Activated CD4-positive, alpha-beta T cell treated with anti-CD3 and anti-CD28 coated beads, Interleukin-10, Interleukin-2, amounts not matched to agents 100 ng/mL and 50 ng/mL, durations not matched to agents 16 hours and 8 hours (primary cell): ENCODE measurements around the gene SPTBN1.

Experiments
- DNase-seq: peaks from one replicate; pipeline ENCODE4 v3.0.0-alpha.2; 2020

SPTBN1 gene

GRCh38 chr2:54531558-54531957 lies 75.4 kb downstream of the SPTBN1 start:
- DNase-seq, result no peak

GRCh38 chr2:54534221-54534620 lies 78.1 kb downstream of the SPTBN1 start:
- no peak for DNase-seq

GRCh38 chr2:54534625-54535024 lies 78.5 kb downstream of the SPTBN1 start:
- DNase-seq, result no peak

- DNase-seq, result no peak
Observed at GRCh38 chr2:54535599-54536195, 79.6 kb downstream of the SPTBN1 start.

GRCh38 chr2:54536720-54537119 lies 80.6 kb downstream of the SPTBN1 start:
- no peak for DNase-seq

GRCh38 chr2:54538537-54538936 lies 82.4 kb downstream of the SPTBN1 start:
- DNase-seq, result no peak

GRCh38 chr2:54539683-54540082 lies 83.6 kb downstream of the SPTBN1 start:
- DNase-seq, result no peak

- no peak for DNase-seq
Observed at GRCh38 chr2:54540194-54540593, 84.1 kb downstream of the SPTBN1 start.

- DNase-seq, result no peak
Observed at GRCh38 chr2:54541995-54542394, 85.9 kb downstream of the SPTBN1 start.

GRCh38 chr2:54543733-54544396 lies 87.7 kb downstream of the SPTBN1 start:
- DNase-seq, result no peak

GRCh38 chr2:54545702-54546450 lies 89.7 kb downstream of the SPTBN1 start:
- no peak for DNase-seq

- DNase-seq, result no peak
Observed at GRCh38 chr2:54546518-54546917, 90.4 kb downstream of the SPTBN1 start.

GRCh38 chr2:54546923-54547720 lies 91.0 kb downstream of the SPTBN1 start:
- no peak for DNase-seq

- no peak for DNase-seq
Observed at GRCh38 chr2:54549430-54549829, 93.3 kb downstream of the SPTBN1 start.

GRCh38 chr2:54549917-54550518 lies 93.9 kb downstream of the SPTBN1 start:
- no peak for DNase-seq

- DNase-seq, result no peak
Observed at GRCh38 chr2:54550547-54550946, 94.4 kb downstream of the SPTBN1 start.

GRCh38 chr2:54551123-54551756 lies 95.1 kb downstream of the SPTBN1 start:
- no peak for DNase-seq

GRCh38 chr2:54553075-54553474 lies 96.9 kb downstream of the SPTBN1 start:
- no peak for DNase-seq

- no peak for DNase-seq
Observed at GRCh38 chr2:54553775-54554174, 97.6 kb downstream of the SPTBN1 start.

- DNase-seq, result no peak
Observed at GRCh38 chr2:54555318-54555837, 99.3 kb downstream of the SPTBN1 start.

GRCh38 chr2:54556621-54557121 lies 100.5 kb downstream of the SPTBN1 start:
- DNase-seq, result no peak

GRCh38 chr2:54557211-54557600 lies 101.1 kb downstream of the SPTBN1 start:
- DNase-seq, result no peak
